CD4-positive, alpha-beta T cell treated with Interleukin-10 for 1 hour (primary cell): ENCODE data around the gene CCDC187.

Source experiments
- DNase-seq: peaks from one replicate; pipeline ENCODE4 v3.0.0-alpha.2; 2020

Gene CCDC187

DNA sequence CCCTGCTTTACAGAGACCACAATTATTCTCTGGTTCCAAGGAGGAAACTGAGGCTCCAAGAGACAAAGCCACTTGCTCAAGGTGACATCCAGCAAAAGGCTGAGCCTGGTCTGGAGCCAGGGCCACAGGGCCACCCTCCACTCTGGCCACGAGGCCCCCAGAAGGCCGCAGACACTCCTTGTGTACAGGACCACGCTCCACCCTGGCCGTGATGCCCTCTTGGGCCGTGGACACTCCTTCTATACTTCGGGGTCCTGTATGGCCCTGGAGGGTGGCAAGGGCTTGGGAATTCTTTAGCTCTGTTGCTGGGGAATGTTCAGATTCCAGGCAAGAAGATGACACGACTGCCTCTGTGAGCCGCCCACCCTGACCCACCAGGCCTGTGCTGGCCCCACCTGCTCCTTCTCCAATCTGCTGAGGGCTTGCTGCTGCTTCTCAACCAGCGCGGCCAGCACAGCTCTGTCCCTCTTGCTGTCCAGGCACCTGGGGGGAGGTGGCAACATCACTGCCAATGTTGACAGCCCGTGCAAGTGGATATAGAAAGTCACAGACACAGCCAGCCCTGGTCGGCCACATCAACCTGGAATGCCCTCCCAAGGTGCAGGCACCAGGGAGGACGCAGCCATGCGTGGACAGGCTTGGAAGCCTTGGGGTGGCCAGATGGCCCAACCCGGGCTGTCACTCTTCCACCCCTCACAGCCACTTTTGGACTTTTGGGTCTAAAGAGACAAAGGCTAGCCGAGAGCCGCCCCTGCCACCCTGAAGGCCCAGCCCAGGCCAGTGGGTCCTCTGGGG is 38.1 kb downstream of the CCDC187 start:
- DNase-seq: no peak

DNA sequence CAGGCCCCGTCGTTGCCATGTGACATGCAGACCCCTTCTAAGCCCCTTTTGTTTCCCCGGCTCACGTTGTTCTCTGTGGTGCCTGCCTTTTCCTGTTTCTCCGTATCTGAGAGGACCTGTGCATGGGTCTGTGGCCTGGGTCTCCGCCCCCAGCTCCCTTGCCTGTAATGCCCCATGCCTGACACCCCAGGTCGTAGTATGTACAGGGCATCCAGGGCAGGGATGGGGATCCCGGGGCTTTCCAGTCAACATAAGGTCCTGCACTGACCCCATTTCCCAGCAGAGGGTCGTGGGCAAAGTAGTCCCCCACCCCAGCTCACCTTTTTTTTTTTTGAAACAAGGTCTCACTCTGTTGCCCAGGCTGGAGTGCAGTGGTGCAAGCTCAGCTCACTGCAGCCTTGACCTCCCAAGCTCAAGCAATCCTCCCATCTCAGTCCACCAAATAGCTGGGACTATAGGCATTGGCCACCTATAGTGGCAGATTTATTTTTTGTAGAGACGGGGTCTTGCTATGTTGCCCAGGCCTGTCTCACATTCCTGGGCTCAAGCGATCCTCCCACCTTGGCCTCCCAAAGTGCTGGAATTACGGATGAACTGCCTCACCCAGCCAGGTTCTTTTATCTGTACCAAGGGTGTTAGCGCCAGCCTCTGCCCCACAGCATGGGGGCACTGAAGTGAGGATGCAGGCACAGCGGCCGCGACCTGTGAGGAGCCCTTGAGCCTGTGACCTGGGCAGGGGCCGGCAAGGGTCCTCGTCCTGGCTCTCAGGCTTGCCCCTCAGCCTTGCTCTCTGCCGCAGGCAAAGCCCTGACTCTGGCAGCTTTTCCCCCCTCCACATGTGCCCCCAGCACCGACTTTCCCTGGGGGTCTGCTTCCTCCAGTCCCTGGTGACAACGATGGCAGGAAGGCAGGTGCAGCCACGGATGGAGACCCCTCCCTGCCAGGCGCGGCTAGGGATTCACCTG is 39.2 kb downstream of the CCDC187 start:
- DNase-seq: no peak

DNA sequence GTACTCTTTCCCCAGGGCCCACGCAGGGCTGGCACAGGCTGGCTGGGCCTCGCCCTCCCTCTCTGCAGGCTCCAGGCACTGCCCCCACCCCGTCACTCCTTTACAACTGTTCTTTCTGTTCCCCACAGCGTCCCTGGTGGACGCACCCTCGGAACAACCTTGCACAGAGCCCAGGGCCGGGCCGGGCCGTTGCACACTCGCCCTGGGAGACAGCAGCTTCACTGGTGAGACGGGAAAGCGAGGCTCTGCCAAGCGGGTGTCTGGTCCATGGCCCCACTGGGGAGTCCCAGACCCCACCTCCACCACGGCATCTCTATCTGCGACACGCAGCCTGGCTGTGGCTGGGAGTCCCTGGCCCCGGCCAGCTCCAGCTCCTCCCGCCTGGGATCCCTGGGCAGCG is 39.9 kb downstream of the CCDC187 start:
- DNase-seq: no peak

DNA sequence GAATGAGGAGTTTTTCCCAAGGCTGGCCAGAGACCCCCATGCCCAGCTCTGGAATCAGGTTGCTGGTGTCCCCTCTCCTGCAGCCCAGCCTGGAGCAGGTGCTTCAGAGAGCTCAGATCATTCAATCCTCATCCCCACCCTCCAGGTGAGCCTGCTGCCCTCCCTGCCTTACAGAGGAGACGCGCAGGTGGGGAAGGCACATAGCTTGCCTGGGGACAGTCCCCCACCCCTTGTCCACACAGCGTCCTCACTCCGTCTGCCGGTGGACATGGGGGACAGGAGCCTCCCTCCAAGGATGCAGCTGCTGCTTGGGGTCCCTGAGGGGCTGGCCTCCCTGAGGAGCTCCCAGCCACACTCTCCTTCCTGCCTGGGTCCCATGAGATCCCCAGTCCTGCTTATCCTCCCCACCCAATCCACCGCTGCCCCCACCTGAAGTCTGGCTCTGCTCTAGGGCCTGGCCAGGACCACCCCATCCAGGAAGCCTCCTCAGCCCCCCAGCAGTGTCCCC is 41.2 kb downstream of the CCDC187 start:
- DNase-seq: no peak

DNA sequence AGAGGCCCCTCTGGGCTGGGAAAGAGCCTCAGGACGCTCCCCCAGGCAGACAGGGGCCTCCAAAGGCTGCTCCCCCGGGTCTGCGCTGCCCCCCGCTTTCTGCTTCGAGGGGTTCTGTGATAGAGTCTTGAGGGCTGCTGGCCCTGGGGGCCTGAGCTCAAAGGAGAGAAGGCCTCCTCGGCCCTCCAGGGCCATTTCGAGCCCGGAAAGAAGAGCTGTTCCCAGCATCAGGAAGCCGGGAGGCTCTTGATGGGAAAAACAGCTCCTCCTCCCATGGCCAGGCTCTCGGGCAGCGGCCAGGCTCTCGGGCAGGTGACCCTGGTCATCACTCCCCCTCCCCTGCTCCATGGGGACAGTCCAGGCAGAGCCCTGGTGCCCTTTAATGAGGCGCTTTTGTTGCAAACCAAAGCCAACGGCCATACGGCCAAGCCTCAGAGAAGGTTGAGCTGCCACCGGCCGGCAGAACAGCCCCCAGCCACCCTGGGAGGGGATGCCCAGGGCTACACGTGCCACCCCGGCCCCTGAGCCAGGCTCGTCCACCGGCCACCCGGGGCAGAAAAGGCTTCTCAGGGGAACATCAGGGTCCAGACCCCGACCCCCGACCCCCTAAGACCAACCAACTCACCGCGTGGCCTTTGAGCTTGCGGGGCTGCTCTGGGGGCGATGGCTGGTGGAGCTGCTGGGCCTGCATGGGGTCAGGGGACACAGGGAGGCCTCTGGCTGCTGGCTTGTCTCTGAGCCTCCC is 42.0 kb downstream of the CCDC187 start:
- DNase-seq: no peak

DNA sequence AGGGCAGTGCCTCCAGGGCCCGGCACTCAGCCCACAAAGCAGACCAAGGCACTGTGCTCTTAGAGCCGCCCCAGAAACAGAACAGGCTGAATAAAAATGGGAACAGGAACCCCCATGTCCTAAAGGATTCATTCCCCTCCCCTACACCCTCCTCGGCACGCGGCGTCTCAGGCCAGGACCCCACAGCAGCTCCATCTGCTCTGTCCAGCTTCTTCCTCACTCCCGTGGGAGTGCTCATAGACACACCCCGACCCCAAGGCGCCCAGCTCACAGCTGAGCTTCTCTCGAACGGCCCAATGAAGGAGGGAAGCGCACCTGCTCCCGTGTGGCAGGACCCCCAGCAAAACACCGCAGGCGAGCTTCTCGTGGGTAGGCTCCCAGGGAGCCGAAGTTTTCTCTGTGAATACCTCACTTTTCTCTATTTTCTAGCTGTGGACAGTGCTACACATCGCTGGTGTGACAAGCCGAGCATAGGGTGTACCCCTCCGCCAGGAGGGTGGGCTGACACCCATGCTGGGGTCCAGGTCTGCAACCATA is 42.9 kb downstream of the CCDC187 start:
- DNase-seq: no peak

DNA sequence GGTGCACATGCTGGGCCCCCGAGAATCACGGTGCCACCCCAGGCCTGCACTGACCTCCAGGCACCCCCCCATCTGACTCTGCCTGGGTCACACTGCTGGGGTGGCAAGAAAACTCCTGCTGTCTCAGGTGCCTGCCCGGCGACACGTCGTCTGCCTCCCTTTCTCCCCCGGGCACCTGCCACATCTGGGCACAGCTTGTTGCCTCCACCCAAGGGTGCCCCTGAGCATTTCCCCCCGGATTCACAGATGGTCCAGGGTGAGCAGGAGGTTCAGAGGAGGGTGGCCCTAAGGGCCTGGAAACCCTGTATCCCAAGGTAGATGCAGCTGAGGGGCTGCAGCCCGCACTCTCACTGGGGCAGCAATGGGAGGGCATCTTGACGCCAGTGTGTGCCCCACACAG is 43.4 kb downstream of the CCDC187 start:
- DNase-seq: no peak

DNA sequence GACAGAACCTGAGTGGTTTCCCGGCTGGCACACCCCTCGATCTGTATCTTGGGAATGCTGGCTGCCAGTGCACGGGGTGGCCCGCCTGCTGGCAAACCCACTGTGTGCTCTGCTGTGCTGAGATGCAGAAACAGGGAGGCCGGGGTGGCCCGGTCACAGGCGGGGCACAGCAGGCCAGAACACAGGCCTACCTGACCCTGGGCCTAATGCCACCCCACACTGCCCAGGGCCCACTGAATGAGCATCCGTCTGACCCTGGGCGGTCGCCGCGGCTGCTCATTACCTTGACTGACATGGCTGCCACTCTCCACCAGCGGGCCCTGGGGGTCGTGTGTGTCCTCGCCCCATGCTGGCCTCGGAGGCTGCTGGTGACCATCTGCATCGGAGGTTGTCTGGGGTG is 44.1 kb downstream of the CCDC187 start:
- DNase-seq: no peak

DNA sequence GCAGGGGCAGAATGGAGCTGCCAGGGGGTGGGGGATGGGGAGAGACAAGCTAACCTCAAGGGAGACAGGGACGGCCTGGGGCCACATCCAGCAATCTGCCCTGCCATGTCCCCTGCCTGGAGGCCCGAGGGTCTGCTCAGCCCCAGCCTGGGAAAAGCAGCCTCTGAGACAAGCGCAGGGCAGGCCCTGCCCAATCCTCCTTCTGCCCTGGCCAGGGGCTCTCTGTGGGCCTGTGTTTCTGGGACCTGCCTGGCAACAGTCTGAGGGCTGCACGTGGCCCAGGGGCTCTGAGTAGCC is 44.4 kb downstream of the CCDC187 start:
- DNase-seq: no peak

DNA sequence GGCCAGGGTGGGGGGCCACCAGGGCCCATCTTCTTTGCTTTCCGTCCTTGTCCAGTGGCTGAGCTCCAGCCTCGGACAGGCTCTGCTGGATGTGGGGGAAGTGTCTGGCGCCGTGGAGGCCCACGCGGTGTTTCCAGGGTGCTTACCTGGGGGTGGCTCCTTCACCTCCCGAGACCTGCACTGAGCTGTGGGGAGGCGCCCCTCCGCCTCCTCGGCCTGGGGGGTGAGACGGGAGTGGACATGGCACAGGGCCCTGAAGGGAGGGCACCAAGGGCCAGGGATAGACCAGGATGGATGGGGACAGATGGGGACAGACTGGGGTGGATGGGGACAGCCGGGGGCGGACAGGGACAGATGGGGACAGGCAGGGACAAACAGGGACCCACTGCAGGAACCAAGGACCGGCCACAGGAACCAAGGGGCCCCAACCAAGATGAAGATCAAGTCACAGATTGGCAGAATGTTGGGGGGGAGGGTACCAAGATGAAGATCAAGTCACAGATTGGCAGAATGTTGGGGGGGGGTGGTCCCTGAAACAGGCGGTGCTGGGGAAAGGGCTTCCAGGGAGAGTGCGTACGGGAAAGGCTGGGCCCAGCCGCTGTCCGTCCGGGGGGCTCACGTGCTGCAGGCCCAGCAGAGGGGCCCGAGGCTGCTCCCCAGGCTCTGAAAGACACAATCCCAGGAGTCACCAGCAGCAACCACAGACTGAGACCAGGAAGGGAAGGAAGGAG is 44.9 kb downstream of the CCDC187 start:
- no peak for DNase-seq

DNA sequence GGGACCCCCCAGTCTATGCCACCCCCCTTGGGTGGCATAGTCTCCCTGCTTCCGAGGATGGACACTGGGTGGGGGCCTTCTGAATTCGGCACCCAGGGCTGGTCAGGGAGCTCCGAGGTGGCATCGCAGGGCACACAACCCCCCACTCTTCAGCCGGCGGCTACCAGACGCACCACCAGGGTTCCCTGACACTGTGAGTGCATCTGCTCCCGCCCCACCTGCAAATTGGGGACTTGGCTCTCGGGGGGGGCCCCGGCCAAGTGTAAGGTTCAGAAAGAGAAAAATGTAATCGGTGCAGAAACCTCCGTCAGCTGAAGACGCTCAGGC is 45.6 kb downstream of the CCDC187 start:
- DNase-seq: no peak

DNA sequence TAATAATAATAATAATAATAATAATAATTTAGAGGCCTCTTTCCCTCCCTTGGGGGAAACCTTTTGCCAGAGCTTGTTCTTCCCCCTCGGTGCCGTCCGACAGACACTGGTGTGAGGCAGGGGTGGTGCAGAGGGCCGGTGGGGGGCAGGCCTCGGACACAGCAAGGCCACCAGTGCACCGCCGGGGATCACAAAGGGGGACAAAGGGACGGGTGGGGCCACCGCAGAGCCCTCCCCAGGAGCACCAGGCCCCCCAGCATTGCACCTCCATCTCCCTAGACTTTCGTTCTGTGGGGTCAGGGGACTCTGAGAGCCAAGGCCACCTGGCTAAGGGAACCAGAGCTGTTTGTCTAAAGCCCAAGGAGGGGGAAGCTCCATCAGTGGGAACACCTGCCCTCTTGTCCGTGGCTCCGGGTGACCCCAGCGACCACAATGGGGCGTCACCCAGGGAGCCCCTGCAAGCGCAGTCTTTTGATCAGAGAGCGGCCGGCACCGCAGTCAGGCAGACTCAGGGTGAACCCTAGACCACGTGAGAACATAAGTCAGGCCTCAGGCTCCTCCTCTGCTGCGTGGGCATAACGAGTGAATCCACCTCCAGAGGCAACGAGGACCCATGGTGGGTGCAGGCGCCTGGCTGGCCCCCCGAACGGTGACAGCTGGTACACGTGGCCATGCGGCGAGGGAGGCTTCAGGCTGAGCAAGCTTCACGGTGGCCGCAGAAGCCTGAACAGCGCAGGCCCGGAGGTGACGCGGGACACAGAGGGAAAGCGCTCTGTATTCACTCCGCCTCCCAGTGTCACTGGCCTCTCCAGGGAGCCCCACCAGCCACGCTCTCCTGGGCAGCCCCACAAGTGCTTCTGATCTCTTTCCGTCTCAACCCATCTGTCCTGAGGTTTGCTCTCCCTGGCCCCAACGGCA is 46.3 kb downstream of the CCDC187 start:
- no peak for DNase-seq

DNA sequence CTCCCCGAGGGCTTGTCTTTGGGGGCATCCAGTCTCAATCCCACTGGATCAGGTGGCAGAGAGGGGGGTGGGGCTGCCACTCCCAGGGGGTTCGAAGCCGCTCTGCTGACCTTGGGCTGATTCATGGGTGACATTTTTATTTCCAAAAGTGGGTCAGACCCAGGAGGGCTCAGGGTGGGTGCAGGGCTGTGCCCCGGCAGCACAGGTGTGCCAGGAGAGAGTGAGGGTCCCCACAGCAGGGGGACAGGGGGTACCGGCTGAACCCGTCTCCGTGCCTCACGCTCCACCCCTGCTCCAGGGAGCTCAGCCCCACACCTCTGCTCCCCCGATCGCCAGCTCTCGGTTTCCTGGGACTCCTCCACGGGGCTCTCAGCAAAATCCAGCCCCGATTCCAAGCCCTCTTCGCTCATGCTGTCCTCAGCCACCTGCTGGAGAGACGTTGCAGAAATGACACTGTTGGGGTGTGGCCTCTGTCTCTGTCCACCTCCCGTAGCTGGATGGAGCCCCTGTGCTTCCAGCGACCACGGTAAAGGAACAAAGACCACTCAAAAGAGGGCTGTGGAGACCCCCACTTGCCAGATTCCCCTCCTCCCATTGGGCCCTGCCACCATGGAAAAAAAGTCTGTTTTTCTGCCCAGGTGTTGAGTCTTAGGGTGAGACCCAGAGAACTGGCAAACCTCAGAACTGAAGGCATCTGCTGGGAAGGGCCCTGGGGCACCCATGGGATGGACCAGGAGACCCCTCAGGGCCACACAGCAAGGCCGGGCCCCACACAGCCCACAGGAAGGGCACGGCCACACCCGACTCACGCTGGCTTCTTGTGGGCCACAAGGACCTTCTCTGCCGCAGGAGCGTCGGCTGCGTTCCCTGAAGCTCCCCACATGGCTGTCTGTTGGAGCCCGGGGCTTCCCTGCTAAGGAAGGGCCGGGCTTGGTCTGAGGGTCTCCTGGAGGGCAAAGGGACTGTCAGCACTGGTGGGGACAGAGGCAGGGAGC is 47.7 kb downstream of the CCDC187 start:
- DNase-seq: no peak

DNA sequence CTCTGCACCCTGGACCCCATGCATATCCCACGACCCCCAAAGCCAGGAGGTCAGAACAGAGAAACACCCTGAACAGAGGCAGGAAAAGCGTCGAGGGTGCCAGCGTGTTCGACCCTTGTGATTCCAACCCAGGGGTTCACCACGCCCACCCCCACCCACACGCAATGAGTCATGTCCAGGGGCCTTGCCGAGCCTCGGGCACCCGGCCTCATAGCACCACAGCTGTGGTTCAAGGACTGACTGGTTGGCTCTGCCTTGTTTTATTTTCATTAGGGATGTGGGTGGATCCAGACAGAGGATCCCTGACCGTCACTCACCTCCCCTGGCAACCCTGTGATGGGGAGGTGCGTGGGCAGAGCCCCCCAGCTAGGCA is 48.7 kb downstream of the CCDC187 start:
- DNase-seq: no peak

DNA sequence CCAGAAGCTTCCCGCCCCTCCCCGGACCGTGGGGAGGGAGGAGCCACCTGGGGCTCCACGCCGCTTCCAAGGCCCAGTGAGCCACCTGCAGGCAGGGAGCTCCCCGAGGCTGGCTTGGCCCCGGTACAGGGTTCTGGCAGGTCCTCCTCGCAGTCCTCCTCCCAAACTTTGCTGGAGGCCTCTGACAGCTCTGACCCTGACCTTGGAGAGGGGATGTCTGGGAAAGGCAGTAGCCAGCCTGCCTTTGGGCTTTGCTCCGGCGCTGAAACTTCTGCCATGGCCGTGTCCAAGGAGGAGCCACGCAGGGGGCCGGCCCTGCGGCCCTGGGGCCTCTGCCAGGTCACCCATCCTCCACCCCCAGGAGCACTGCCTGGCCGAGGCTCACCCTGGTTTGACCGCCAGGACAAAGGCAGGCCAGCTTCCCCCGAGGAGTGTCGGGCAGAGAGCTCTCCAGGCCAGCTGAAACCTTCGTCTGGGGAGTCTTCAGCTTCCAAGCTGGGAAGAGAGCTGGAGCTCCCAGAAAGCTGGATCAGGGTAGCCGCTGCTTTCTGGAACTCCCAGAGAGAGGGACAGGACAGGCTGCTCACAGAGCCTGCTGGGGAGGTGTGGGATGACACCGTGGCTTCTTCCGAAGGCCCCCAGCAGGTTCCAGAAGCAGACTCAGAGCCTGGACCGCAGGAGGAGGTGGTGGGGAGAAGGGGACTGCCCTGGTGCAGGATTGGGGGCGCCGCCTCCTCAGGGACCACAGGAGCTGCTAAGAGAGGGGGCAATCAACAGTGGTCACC is 49.3 kb downstream of the CCDC187 start:
- no peak for DNase-seq

DNA sequence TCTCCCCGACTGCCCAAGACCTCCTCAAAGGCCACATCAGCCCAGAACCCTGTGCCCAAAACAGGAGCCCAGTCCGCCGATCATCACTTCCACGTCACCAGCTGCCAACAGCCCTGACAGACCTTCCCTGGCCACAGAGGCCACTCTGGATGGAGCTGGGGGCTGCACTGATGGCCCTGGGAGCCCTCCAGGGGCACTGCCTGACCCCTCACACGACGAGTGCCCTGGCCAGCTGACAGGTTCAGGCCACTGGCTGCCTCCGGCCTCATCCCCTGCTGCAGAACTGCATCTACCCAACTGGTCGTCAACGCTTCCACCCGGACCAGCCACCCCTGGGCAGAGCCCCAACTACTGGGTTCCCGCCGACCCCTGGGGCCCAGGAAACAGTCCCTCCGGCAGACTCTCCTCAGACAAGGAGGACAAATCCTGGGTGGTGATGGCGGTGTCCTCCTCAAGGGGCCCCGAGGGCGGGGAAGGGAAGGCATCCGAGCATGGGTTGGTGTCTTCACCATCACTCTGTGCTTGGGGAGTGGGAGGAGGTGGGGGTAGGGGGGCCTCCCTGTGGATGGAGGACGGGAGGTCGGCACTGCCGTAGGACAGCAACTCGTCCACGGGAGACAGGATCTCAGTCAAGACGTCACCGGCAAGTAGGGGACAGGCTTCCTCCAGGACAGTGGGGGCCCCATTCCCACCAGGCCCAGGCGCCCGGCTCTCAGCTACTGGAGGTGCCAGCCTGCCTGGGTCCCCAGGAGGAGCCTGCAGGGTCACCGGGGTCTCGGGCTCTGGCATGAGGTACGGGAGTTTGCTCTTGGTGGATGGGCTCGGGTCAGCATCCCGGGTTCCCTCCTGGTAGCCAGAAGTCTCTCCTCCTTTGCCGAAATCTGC is 50.4 kb downstream of the CCDC187 start:
- no peak for DNase-seq

DNA sequence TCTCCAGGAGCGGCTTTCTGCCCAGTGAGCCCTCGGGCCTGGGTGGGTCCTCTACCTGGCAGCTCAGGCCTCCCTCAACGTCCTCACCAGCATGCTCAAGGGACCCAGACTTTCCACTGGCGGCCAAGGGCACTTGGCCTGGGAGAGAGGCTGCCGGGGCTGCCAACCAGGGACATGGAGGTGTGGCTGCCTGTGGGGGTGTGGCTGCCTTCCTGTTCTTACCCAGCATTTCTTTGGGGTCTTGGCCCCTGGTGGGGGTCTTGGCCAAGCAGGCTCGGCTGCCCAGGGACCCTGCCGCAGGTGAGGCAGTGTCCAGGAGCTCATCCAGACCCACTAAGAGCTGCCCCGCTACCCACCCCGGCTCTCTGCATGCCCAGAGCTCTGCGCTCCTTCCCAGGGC is 51.0 kb downstream of the CCDC187 start:
- DNase-seq: no peak

DNA sequence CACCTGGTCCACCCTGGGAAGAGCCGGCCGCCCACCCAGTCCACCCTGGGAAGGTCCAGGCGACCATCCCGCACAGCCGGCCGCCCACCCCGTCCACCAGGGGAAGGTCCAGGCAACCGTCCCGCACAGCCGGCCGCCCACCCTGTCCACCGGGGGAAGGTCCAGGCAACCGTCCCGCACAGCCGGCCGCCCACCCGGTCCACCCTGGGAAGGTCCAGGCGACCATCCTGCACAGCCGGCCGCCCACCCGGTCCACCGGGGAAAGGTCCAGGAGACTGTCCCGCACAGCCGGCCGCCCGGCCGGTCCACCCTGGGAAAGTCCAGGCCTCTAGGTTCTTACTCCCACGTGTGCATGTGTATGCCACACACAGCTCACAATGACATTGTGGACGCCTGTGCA is 51.6 kb downstream of the CCDC187 start:
- no peak for DNase-seq
